ENCODE results near the gene CALB2.

Gene CALB2

GRCh38 chr16:71376465-71377157, 18.1 kb downstream of the CALB2 start:
- Histone ChIP-seq H3K27me3 (ENCODE audit: control insufficient read depth, insufficient read depth, low read length) (no peaks in the 10 kb centered on the region), H3K4me1 (ENCODE audit: control insufficient read depth, insufficient read depth, low read length) (no peaks in the 10 kb centered on the region), H3K4me3 (ENCODE audit: low read length) (no peak overlapping the region), H3K36me3 (ENCODE audit: control insufficient read depth, insufficient read depth, low read length) (no peaks in the 10 kb centered on the region), H3K9ac (ENCODE audit: low read length) (no peak overlapping the region), H3K9me3 (ENCODE audit: control insufficient read depth, low read length) (no peaks in the 10 kb centered on the region)

GRCh38 chr16:71379711-71380110, 21.2 kb downstream of the CALB2 start:
- Histone ChIP-seq H3K36me3 (ENCODE audit: control insufficient read depth, insufficient read depth, low read length) (no peaks in the 10 kb centered on the region), H3K9ac (ENCODE audit: low read length) (no peak overlapping the region), H3K27me3 (ENCODE audit: control insufficient read depth, insufficient read depth, low read length) (no peaks in the 10 kb centered on the region), H3K9me3 (ENCODE audit: control insufficient read depth, low read length) (no peaks in the 10 kb centered on the region), H3K4me3 (ENCODE audit: low read length) (no peak overlapping the region), H3K4me1 (ENCODE audit: control insufficient read depth, insufficient read depth, low read length) (no peaks in the 10 kb centered on the region)

GRCh38 chr16:71380831-71381230, 22.3 kb downstream of the CALB2 start:
- Histone ChIP-seq H3K36me3 (ENCODE audit: control insufficient read depth, insufficient read depth, low read length) (no peaks in the 10 kb centered on the region), H3K9ac (ENCODE audit: low read length) (no peak overlapping the region), H3K27me3 (ENCODE audit: control insufficient read depth, insufficient read depth, low read length) (no peaks in the 10 kb centered on the region), H3K4me3 (ENCODE audit: low read length) (no peak overlapping the region), H3K4me1 (ENCODE audit: control insufficient read depth, insufficient read depth, low read length) (no peaks in the 10 kb centered on the region), H3K9me3 (ENCODE audit: control insufficient read depth, low read length) (no peaks in the 10 kb centered on the region)

GRCh38 chr16:71383054-71383773, 24.7 kb downstream of the CALB2 start:
- no peaks in the 10 kb centered on the region for H3K4me1 ChIP-seq (ENCODE audit: control insufficient read depth, insufficient read depth, low read length)
- no peak overlapping the region for H3K4me3 ChIP-seq (ENCODE audit: low read length)
- H3K36me3 ChIP-seq (ENCODE audit: control insufficient read depth, insufficient read depth, low read length) = no peaks in the 10 kb centered on the region
- H3K27me3 ChIP-seq (ENCODE audit: control insufficient read depth, insufficient read depth, low read length) = no peaks in the 10 kb centered on the region
- no peak overlapping the region for H3K9ac ChIP-seq (ENCODE audit: low read length)
- no peaks in the 10 kb centered on the region for H3K9me3 ChIP-seq (ENCODE audit: control insufficient read depth, low read length)

- Histone ChIP-seq H3K9me3 (ENCODE audit: control insufficient read depth, low read length) (no peaks in the 10 kb centered on the region), H3K4me1 (ENCODE audit: control insufficient read depth, insufficient read depth, low read length) (no peaks in the 10 kb centered on the region), H3K9ac (ENCODE audit: low read length) (no peak overlapping the region), H3K4me3 (ENCODE audit: low read length) (no peak overlapping the region), H3K36me3 (ENCODE audit: control insufficient read depth, insufficient read depth, low read length) (no peaks in the 10 kb centered on the region), H3K27me3 (ENCODE audit: control insufficient read depth, insufficient read depth, low read length) (no peaks in the 10 kb centered on the region)
Observed at GRCh38 chr16:71384073-71384724, 25.7 kb downstream of the CALB2 start.

- H3K9me3 ChIP-seq (ENCODE audit: control insufficient read depth, low read length) = no peaks in the 10 kb centered on the region
- no peak overlapping the region for H3K4me3 ChIP-seq (ENCODE audit: low read length)
- H3K27me3 ChIP-seq (ENCODE audit: control insufficient read depth, insufficient read depth, low read length) = no peaks in the 10 kb centered on the region
- no peak overlapping the region for H3K9ac ChIP-seq (ENCODE audit: low read length)
- no peaks in the 10 kb centered on the region for H3K36me3 ChIP-seq (ENCODE audit: control insufficient read depth, insufficient read depth, low read length)
- H3K4me1 ChIP-seq (ENCODE audit: control insufficient read depth, insufficient read depth, low read length) = no peaks in the 10 kb centered on the region
Observed at GRCh38 chr16:71387045-71387871, 28.7 kb downstream of the CALB2 start.

GRCh38 chr16:71389330-71389729, 30.8 kb downstream of the CALB2 start:
- H3K27me3 ChIP-seq (ENCODE audit: control insufficient read depth, insufficient read depth, low read length) = no peaks in the 10 kb centered on the region
- H3K9ac ChIP-seq (ENCODE audit: low read length) = no peak overlapping the region
- no peaks in the 10 kb centered on the region for H3K36me3 ChIP-seq (ENCODE audit: control insufficient read depth, insufficient read depth, low read length)
- H3K4me3 ChIP-seq (ENCODE audit: low read length) = no peak overlapping the region
- H3K4me1 ChIP-seq (ENCODE audit: control insufficient read depth, insufficient read depth, low read length) = no peaks in the 10 kb centered on the region
- no peaks in the 10 kb centered on the region for H3K9me3 ChIP-seq (ENCODE audit: control insufficient read depth, low read length)

- Histone ChIP-seq H3K36me3 (ENCODE audit: control insufficient read depth, insufficient read depth, low read length) (no peaks in the 10 kb centered on the region), H3K9ac (ENCODE audit: low read length) (no peak overlapping the region), H3K9me3 (ENCODE audit: control insufficient read depth, low read length) (no peaks in the 10 kb centered on the region), H3K27me3 (ENCODE audit: control insufficient read depth, insufficient read depth, low read length) (no peaks in the 10 kb centered on the region), H3K4me3 (ENCODE audit: low read length) (no peak overlapping the region), H3K4me1 (ENCODE audit: control insufficient read depth, insufficient read depth, low read length) (no peaks in the 10 kb centered on the region)
Observed at GRCh38 chr16:71396594-71396993, 38.1 kb downstream of the CALB2 start.

- H3K9ac ChIP-seq (ENCODE audit: low read length) = no peak overlapping the region
- H3K9me3 ChIP-seq (ENCODE audit: control insufficient read depth, low read length) = no peaks in the 10 kb centered on the region
- H3K4me3 ChIP-seq (ENCODE audit: low read length) = no peak overlapping the region
- H3K27me3 ChIP-seq (ENCODE audit: control insufficient read depth, insufficient read depth, low read length) = no peaks in the 10 kb centered on the region
- H3K36me3 ChIP-seq (ENCODE audit: control insufficient read depth, insufficient read depth, low read length) = no peaks in the 10 kb centered on the region
- H3K4me1 ChIP-seq (ENCODE audit: control insufficient read depth, insufficient read depth, low read length) = no peaks in the 10 kb centered on the region
Observed at GRCh38 chr16:71399801-71400563, 41.5 kb downstream of the CALB2 start.

- Histone ChIP-seq H3K9ac (ENCODE audit: low read length) (no peak overlapping the region), H3K27me3 (ENCODE audit: control insufficient read depth, insufficient read depth, low read length) (no peaks in the 10 kb centered on the region), H3K9me3 (ENCODE audit: control insufficient read depth, low read length) (no peaks in the 10 kb centered on the region), H3K4me3 (ENCODE audit: low read length) (no peak overlapping the region), H3K36me3 (ENCODE audit: control insufficient read depth, insufficient read depth, low read length) (no peaks in the 10 kb centered on the region), H3K4me1 (ENCODE audit: control insufficient read depth, insufficient read depth, low read length) (no peaks in the 10 kb centered on the region)
Observed at GRCh38 chr16:71402007-71402406, 43.5 kb downstream of the CALB2 start.

- Histone ChIP-seq H3K4me1 (ENCODE audit: control insufficient read depth, insufficient read depth, low read length) (no peaks in the 10 kb centered on the region), H3K9ac (ENCODE audit: low read length) (no peak overlapping the region), H3K9me3 (ENCODE audit: control insufficient read depth, low read length) (no peaks in the 10 kb centered on the region), H3K36me3 (ENCODE audit: control insufficient read depth, insufficient read depth, low read length) (no peaks in the 10 kb centered on the region), H3K27me3 (ENCODE audit: control insufficient read depth, insufficient read depth, low read length) (no peaks in the 10 kb centered on the region), H3K4me3 (ENCODE audit: low read length) (no peak overlapping the region)
Observed at GRCh38 chr16:71402674-71403073, 44.2 kb downstream of the CALB2 start.
